Measurements from ENCODE around the gene PIP4K2A. TPM values are rescaled to one million over a fixed set of nuclear protein-coding genes. Genes with fewer than 3 reads are reported as not detected.

The PIP4K2A gene
- total RNA-seq, 1 experiment from 2014 or later: 21.4 TPM

DNA sequence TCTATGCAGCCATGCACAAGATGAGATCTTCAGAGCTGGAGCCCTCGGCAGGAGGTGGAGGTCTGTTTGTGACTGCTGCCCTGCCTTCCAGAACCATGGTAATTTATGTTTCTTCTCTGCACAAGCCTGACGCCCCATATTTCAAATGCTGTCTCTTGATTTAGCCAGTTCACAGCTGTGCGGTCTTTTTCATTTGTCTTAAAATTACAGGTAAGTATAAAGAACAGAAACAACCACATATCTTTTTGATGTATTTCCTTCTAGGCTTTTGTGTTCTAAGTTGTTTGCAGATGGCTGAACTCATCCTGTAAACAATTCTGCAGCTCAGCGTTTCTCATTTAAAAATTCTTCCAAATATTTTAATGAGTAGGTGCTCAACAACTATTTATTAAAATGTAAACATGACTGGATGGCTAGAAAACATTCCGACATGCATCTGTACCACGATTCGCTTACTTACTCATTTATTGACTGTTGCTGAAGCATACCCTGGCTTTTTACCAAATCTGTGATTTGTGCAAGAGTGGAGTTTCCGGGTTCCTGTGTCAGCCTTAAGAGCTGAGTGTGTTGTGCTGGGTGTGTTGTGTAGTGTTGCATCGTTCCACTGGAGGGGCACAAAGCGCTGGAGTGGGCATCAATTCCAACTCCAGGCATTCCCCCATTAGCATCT, 58.9 kb downstream of the PIP4K2A start:
- Histone ChIP-seq H4K20me1 (ENCODE audit: insufficient read depth) (no peaks in the 10 kb centered on the region), H3K9me3 (ENCODE audit: insufficient read depth, low read depth) (no peaks in the 10 kb centered on the region), H3K4me1 (replicated peaks; ENCODE audit: insufficient read depth) (no peaks in the 10 kb centered on the region), H3K27me3 (ENCODE audit: insufficient read depth, low read depth) (no peaks in the 10 kb centered on the region), H3K9me2 (ENCODE audit: insufficient read depth) (no peaks in the 10 kb centered on the region), H3K27ac (no peak overlapping the region), H3K4me2 (no peak overlapping the region), H2AFZ (no peak overlapping the region), H3F3A (ENCODE audit: insufficient read depth, low read depth) (no peaks in the 10 kb centered on the region), H3K36me3 (ENCODE audit: low read depth) (no peaks in the 10 kb centered on the region), H3K4me3 (no peak overlapping the region), H3K79me2 (ENCODE audit: low read depth) (no peaks in the 10 kb centered on the region)
- BruUV-seq (replicated peaks): no TSS peak
- no peak for TF ChIP-seq CTCF (conservative IDR thresholded peaks at IDR 0.05)
- no peak for TF ChIP-seq EZH2 (IDR thresholded peaks at IDR 0.05; ENCODE audit: low read depth)
- intact Hi-C loops (cut with micrococcal nuclease; ENCODE audit: unreplicated experiment): no loop called here
- no peak for DNase-seq
- CTCF ChIA-PET: no interaction called here
- POLR2A ChIA-PET (ENCODE audit: unreplicated experiment): no interaction called here

DNA sequence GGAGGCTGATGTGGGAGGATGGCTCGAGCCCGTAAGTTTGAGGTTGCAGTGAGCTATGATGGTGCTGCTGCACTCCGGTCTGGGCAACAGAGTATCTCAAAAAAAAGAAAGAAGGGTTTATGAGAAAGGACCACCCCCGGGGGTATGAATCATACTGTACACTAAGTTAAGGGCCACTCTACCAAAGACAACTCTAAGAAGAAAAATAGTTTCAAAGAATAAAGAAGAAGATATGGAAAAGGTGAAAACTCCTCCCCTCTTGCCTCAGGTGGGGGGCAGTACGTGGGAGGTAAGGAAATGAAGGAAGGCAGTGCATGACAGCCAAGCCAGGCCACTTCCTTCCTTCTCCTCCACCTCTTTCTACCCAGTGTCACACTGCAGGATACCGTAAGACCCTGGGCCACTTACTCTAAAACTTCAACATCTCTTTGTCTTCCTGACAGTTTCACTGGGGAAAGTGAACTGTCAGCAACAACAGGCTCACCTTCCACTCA, 61.3 kb downstream of the PIP4K2A start:
- intact Hi-C loops (cut with micrococcal nuclease; ENCODE audit: unreplicated experiment): no loop called here
- Histone ChIP-seq H2AFZ (no peak overlapping the region), H3K27me3 (ENCODE audit: insufficient read depth, low read depth) (no peaks in the 10 kb centered on the region), H3K9me3 (ENCODE audit: insufficient read depth, low read depth) (no peaks in the 10 kb centered on the region), H3F3A (ENCODE audit: insufficient read depth, low read depth) (no peaks in the 10 kb centered on the region), H3K9me2 (ENCODE audit: insufficient read depth) (no peaks in the 10 kb centered on the region), H3K4me3 (no peak overlapping the region), H3K4me2 (no peak overlapping the region), H3K27ac (no peak overlapping the region), H3K36me3 (ENCODE audit: low read depth) (no peaks in the 10 kb centered on the region), H3K4me1 (replicated peaks; ENCODE audit: insufficient read depth) (no peaks in the 10 kb centered on the region), H4K20me1 (ENCODE audit: insufficient read depth) (no peaks in the 10 kb centered on the region), H3K79me2 (ENCODE audit: low read depth) (no peaks in the 10 kb centered on the region)
- no TSS peak for BruUV-seq (replicated peaks)
- POLR2A ChIA-PET (ENCODE audit: unreplicated experiment): no interaction called here
- CTCF ChIA-PET: no interaction called here
- no peak for DNase-seq
- TF ChIP-seq CTCF (conservative IDR thresholded peaks at IDR 0.05) (no peak), EZH2 (IDR thresholded peaks at IDR 0.05; ENCODE audit: low read depth) (no peak)

- H3K27me3 ChIP-seq (ENCODE audit: insufficient read depth, low read depth): no peaks in the 10 kb centered on the region
- no peak overlapping the region for H3K4me3 ChIP-seq
- H2AFZ ChIP-seq: no peak overlapping the region
- H3F3A ChIP-seq (ENCODE audit: insufficient read depth, low read depth): no peaks in the 10 kb centered on the region
- no peaks in the 10 kb centered on the region for H3K9me2 ChIP-seq (ENCODE audit: insufficient read depth)
- TF ChIP-seq CTCF (conservative IDR thresholded peaks at IDR 0.05) (no peak), EZH2 (IDR thresholded peaks at IDR 0.05; ENCODE audit: low read depth) (no peak)
- no peaks in the 10 kb centered on the region for H3K4me1 ChIP-seq (replicated peaks; ENCODE audit: insufficient read depth)
- H3K79me2 ChIP-seq (ENCODE audit: low read depth): no peaks in the 10 kb centered on the region
- H3K27ac ChIP-seq: no peak overlapping the region
- ChIA-PET CTCF (no interaction called here), POLR2A (ENCODE audit: unreplicated experiment) (no interaction called here)
- no TSS peak for BruUV-seq (replicated peaks)
- no peaks in the 10 kb centered on the region for H4K20me1 ChIP-seq (ENCODE audit: insufficient read depth)
- no peak overlapping the region for H3K4me2 ChIP-seq
- H3K9me3 ChIP-seq (ENCODE audit: insufficient read depth, low read depth): no peaks in the 10 kb centered on the region
- no peak for DNase-seq
- intact Hi-C loops (cut with micrococcal nuclease; ENCODE audit: unreplicated experiment): no loop called here
- no peaks in the 10 kb centered on the region for H3K36me3 ChIP-seq (ENCODE audit: low read depth)
Observed at GRCh38 chr10:22651276-22651980, 63.0 kb downstream of the PIP4K2A start.
